Measurements from ENCODE around the gene PLEKHA6. TPM values are rescaled to one million over a fixed set of nuclear protein-coding genes. Genes with fewer than 3 reads are reported as not detected.

The PLEKHA6 gene
- total RNA-seq, 1 experiment from 2014 or later, result 5.5 TPM

DNA sequence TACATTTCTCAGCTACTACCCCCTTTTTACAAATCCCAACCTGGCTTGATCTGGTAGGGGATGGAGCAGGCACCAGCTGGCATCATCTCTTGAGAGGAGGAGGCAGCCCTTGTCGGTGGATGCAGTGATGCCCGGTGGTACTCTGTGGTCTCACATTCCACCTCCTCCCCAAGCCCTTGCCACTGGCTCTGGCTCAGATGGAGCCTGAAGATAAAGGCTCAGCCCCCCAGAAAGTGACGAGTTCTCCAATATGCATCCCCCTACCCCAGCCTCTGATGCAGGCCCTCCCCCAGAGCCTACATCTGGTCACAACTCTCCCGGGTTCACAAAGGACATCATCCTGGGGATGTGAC is 142.1 kb downstream of the PLEKHA6 start:
- intact Hi-C loops (cut with micrococcal nuclease; ENCODE audit: unreplicated experiment), result no loop called here
- CTCF ChIA-PET, result no interaction called here

DNA sequence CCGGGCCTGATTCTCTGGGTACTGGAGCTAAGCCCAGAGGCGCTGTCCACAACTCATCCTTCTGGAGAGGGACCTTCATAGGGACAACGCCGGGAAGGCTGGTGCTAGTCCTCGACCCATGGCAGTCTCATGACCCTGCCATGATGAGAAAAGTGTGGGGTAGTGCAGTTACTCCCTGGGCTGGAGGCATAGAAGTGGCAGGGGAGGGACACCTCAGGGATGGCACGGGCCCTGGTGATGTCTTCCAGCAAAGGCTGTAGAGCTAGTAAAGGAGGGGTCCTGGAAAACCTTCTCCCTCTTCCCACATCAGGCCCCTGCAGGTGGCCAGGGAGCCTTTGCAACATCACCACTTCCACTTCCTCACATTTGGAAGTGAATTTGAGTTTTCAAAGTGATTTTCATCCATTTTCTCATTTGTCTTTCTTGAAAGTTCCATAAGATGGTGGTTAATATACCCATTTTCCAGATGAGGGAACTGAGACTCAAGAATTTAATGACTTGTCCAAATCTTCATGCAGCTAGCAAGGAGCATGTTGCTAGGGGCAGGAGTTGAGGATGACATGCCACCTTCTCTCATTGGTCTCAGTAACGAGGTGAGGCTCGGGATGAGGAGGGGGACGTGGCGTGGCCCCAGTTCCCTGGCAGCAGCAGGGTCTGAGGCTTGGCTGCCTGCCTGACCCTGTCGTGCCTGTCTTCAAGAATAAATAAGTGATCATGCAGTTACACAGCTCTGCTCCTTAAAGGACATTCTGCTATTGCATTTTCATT is 142.7 kb downstream of the PLEKHA6 start:
- H3K4me1 ChIP-seq (ENCODE audit: control insufficient read depth, insufficient read depth, low read length), result no peaks in the 10 kb centered on the region
- in situ Hi-C loops (cut with HindIII; ENCODE audit: low pct_unique_long_range_greater_than_20kb, low sequenced_read_pairs) (no loop called here), intact Hi-C loops (cut with micrococcal nuclease; ENCODE audit: unreplicated experiment) (no loop called here)
- ChIA-PET POLR2A (interaction anchor here (0.6 kb wide), 1 partner anchor 133 kb away, joined by 8 read pairs; no protein-coding TSS in a partner anchor), CTCF (interaction anchor here (0.9 kb wide), 1 partner anchor 10 kb away, joined by 3 read pairs; no protein-coding TSS in a partner anchor)
- no peaks in the 10 kb centered on the region for H3K9me3 ChIP-seq (ENCODE audit: control insufficient read depth, insufficient read depth, low read depth, low read length)
- BruUV-seq (replicated peaks), result no TSS peak
- no peaks in the 10 kb centered on the region; the same call in 1 of the 2 replicates for H3K36me3 ChIP-seq (ENCODE audit: control insufficient read depth, insufficient read depth, low read length)
- H3K27ac ChIP-seq (ENCODE audit: low read length), result no peak overlapping the region
- DNase-seq (ENCODE audit: low read depth, low spot score) (no peak), ATAC-seq (no peak)
- peaks cover 3% of the 10 kb centered on the region; the same call in 1 of the 2 replicates for H3K27me3 ChIP-seq (ENCODE audit: control insufficient read depth, insufficient read depth, low read length)
- TF ChIP-seq REST (IDR thresholded peaks at IDR 0.05; ENCODE audit: insufficient read depth in 1 of 2, low read depth in 2 of 2, low read length in 1 of 2) (no peak), SIN3A (IDR thresholded peaks at IDR 0.05; ENCODE audit: borderline replicate concordance, insufficient read depth, low read depth, low read length) (no peak), TCF7L2 (IDR thresholded peaks at IDR 0.05; ENCODE audit: low read depth, low read length) (no peak), POLR2AphosphoS5 (IDR thresholded peaks at IDR 0.05; ENCODE audit: low read depth, low read length) (no peak)
- TF ChIP-seq, protein P1, sequence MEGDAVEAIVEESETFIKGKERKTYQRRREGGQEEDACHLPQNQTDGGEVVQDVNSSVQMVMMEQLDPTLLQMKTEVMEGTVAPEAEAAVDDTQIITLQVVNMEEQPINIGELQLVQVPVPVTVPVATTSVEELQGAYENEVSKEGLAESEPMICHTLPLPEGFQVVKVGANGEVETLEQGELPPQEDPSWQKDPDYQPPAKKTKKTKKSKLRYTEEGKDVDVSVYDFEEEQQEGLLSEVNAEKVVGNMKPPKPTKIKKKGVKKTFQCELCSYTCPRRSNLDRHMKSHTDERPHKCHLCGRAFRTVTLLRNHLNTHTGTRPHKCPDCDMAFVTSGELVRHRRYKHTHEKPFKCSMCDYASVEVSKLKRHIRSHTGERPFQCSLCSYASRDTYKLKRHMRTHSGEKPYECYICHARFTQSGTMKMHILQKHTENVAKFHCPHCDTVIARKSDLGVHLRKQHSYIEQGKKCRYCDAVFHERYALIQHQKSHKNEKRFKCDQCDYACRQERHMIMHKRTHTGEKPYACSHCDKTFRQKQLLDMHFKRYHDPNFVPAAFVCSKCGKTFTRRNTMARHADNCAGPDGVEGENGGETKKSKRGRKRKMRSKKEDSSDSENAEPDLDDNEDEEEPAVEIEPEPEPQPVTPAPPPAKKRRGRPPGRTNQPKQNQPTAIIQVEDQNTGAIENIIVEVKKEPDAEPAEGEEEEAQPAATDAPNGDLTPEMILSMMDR (IDR thresholded peaks at IDR 0.05), result no peak
- H3K4me3 ChIP-seq (ENCODE audit: low read depth in 2 of 2, low read length in 2 of 2), result no peak overlapping the region

More for the DNA sequence above, 142.1 kb downstream of the PLEKHA6 start:
- Histone ChIP-seq H3K36me3 (ENCODE audit: control insufficient read depth, insufficient read depth, low read length) (no peaks in the 10 kb centered on the region; the same call in 1 of the 2 replicates), H3K4me3 (ENCODE audit: low read depth in 2 of 2, low read length in 2 of 2) (no peak overlapping the region), H3K9me3 (ENCODE audit: control insufficient read depth, insufficient read depth, low read depth, low read length) (no peaks in the 10 kb centered on the region), H3K4me1 (ENCODE audit: control insufficient read depth, insufficient read depth, low read length) (no peaks in the 10 kb centered on the region), H3K27me3 (ENCODE audit: control insufficient read depth, insufficient read depth, low read length) (peaks cover 3% of the 10 kb centered on the region; the same call in 1 of the 2 replicates), H3K27ac (ENCODE audit: low read length) (no peak overlapping the region)
- ATAC-seq (no peak), DNase-seq (ENCODE audit: low read depth, low spot score) (no peak)
- TF ChIP-seq, protein P1 (IDR thresholded peaks at IDR 0.05), result no peak
- TF ChIP-seq SIN3A (IDR thresholded peaks at IDR 0.05; ENCODE audit: borderline replicate concordance, insufficient read depth, low read depth, low read length), result no peak
- TF ChIP-seq REST (IDR thresholded peaks at IDR 0.05; ENCODE audit: insufficient read depth in 1 of 2, low read depth in 2 of 2, low read length in 1 of 2), result no peak
- no peak for TF ChIP-seq TCF7L2 (IDR thresholded peaks at IDR 0.05; ENCODE audit: low read depth, low read length)
- no peak for TF ChIP-seq POLR2AphosphoS5 (IDR thresholded peaks at IDR 0.05; ENCODE audit: low read depth, low read length)
- POLR2A ChIA-PET, result no interaction called here
- no TSS peak for BruUV-seq (replicated peaks)
- in situ Hi-C loops (cut with HindIII; ENCODE audit: low pct_unique_long_range_greater_than_20kb, low sequenced_read_pairs), result no loop called here

Data from Panc1 (cell line).